HG03066 (cell line): Measurements from ENCODE around the gene METAP1.
"Not testable (repeated sequence)": the region's sequence is repeated elsewhere in the genome, so short reads cannot be mapped to it uniquely, and the experiment has no call there.

ENCODE experiments used
- ATAC-seq: cut with Tn5 transposase; IDR thresholded peaks from one replicate; pipeline ENCODE4 v1.9.1; 2021; ENCODE audit warnings: low read depth; ENCODE audit not compliant: unreplicated experiment

Gene METAP1

DNA sequence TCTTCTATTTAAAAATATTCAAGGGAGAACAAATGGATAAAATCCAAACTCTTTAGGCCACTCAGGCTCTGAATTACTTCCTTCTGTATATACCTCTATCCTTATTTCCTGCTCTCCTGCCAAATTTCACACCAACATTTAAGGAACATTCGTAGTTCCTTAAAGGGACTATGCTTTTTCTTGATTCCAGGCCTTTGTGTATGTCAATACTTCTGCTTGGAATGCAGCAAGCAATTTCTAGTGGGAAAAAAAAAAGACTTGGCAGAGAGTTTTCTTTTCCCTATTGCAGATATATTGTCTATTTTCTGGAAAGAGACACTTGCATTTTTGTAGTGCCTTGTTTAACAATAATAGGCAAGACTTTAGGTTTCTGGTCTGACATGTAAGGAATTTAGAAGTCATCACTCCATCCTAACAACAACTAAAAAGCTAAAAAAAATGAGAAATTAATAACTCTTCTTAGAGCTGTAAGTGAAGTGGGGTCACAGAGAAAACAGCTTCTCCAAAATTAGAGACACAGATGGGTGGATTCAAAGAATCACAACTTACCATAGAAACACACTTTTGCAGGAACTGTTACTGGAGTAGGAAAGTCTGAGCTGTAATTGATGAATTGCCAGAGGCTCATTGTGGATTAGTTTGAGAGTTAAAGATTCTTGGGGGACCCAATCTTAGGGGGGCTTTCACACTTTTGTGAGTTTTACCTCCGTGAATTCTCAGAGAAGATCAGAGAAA lies 95.1 kb downstream of the METAP1 start:
- no peak for ATAC-seq

- ATAC-seq = no peak
Measured at GRCh38 chr4:99091216-99091575, 95.7 kb downstream of the METAP1 start.

GRCh38 chr4:99091841-99092240 lies 96.3 kb downstream of the METAP1 start:
- not testable (repeated sequence) for ATAC-seq

DNA sequence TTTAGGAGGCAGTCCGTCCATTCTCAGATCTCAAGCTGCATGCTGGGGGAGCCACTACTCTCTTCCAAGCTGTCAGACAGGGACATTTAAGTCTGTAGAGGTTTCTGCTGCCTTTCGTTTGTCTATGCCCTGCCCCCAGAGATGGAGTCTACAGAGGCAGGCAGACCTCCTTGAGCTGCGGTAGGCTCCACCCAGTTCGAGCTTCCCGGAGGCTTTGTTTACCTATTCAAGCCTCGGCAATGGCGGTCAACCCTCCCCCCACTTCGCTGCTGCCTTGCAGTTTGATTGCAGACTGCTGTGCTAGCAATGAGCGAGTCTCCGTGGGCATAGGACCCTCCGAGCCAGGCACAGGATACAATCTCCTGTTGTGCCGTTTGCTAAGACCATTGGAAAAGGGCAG lies 103.8 kb downstream of the METAP1 start:
- no peak for ATAC-seq

DNA sequence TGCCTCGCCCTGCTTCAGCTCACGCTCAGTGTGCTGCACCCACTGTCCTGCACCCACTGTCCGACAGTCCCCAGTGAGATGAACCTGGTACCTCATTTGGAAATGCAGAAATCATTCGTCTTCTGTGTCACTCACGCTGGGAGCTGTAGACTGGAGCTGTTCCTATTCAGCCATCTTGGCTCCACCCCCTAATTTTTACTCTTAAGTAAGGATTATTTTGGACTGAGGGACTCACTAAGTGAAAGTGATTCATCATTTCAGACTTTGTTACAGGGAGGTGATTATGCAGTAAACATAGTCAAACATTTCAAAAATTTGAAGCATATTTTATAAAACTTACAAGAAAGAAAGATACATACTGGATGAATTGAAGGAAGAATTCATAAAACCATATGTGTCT lies 104.3 kb downstream of the METAP1 start:
- ATAC-seq = not testable (repeated sequence)

DNA sequence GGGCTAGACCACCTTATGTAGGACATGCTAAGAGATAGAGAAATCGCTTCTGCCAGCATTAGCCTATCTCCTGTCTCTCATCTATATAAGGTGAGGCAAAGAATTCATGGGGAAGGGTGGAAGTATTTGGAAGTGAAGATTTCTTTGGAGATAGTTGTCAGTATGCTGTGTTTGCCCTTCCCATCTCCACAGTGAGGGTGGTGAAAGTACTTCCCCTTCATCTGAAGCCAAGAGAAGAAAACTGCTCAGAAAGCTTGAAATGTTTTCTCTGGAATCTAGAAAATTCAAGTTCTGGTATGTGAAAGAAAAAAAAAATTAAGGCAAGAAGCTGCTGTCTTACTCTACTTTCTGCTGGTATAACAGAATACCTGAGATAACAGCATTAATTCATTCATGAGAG lies 105.4 kb downstream of the METAP1 start:
- no peak for ATAC-seq

DNA sequence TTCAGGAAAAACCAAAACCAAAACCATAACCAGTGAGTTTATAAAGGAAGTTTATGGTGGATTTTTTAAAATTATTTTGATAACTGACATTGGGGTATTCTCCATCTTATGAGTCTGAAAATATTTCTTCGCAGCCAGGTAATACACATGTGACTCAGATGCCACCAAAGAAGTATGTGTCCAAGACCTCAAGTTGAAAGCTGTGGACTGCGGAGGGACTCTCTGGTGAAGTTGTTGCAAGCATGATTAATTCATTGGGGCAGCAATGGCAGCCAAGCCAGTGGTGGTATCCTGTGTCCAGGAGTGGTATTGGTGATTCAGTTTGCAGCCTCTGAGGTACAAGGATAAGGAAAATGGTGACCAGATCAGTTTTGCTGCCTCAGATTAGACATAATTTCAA lies 107.1 kb downstream of the METAP1 start:
- ATAC-seq = no peak

GRCh38 chr4:99103166-99103565 lies 107.6 kb downstream of the METAP1 start:
- ATAC-seq = no peak

DNA sequence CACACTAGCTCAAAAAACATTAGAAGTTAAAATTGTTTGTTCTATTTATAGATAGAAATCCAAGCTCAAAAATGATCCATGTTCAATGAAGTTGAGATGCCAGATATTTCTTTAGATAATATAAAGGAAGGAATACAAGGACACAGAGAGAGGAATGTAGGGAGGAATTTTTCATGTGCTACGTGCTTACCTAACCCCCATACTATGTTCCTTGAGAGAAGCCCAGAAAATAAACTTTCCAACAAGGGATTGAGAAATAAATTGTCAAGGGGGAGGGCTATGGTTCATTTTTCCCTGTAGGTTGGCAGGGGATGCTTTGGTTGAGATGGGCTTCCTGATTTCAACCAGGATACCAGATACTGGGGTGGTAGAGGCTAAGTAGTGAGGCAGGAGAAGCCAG lies 108.6 kb downstream of the METAP1 start:
- ATAC-seq = no peak

GRCh38 chr4:99109286-99109685 lies 113.8 kb downstream of the METAP1 start:
- not testable (repeated sequence) for ATAC-seq
